Nephron (organoid): ENCODE results near the gene MAP3K6.
A peak's percentile ranks its signal among the peaks of the same experiment; 100 is the strongest.

Source experiments
- H3K27ac Mint-ChIP-seq, 3 experiments: 2 replicates each; pipeline ENCODE4 v1.8.0; 2020; ENCODE audit warnings: mixed read lengths in 3 of 3, mild to moderate bottlenecking in 2 of 3, moderate library complexity in 1 of 3
- H3K27me3 Mint-ChIP-seq: 2 replicates; pipeline ENCODE4 v1.8.0; 2021; ENCODE audit warnings: low read depth, mild to moderate bottlenecking, moderate library complexity, mixed read lengths
- H3K36me3 Mint-ChIP-seq: 2 replicates; pipeline ENCODE4 v1.8.0; 2020; ENCODE audit warnings: low read depth, mixed read lengths
- H3K4me1 Mint-ChIP-seq: 2 replicates; pipeline ENCODE4 v1.8.0; 2020; ENCODE audit warnings: mixed read lengths
- H3K4me3 Mint-ChIP-seq, 3 experiments: 2 replicates each; pipeline ENCODE4 v1.8.0; 2020; ENCODE audit warnings: mild to moderate bottlenecking in 3 of 3, mixed read lengths in 3 of 3, moderate library complexity in 2 of 3
- H3K9me3 Mint-ChIP-seq: 2 replicates; pipeline ENCODE4 v1.8.0; 2020; ENCODE audit warnings: mixed read lengths
- TF ChIP-seq, protein P1 (sequence below), 3 experiments: fragments of 200-600 bp; sonication (generic); IDR thresholded peaks; one replicate each; pipeline ENCODE4 v1.5.0; 2021; ENCODE audit warnings: antibody characterized with exemption in 3 of 3; ENCODE audit not compliant: unreplicated experiment in 3 of 3

MAP3K6 gene

DNA sequence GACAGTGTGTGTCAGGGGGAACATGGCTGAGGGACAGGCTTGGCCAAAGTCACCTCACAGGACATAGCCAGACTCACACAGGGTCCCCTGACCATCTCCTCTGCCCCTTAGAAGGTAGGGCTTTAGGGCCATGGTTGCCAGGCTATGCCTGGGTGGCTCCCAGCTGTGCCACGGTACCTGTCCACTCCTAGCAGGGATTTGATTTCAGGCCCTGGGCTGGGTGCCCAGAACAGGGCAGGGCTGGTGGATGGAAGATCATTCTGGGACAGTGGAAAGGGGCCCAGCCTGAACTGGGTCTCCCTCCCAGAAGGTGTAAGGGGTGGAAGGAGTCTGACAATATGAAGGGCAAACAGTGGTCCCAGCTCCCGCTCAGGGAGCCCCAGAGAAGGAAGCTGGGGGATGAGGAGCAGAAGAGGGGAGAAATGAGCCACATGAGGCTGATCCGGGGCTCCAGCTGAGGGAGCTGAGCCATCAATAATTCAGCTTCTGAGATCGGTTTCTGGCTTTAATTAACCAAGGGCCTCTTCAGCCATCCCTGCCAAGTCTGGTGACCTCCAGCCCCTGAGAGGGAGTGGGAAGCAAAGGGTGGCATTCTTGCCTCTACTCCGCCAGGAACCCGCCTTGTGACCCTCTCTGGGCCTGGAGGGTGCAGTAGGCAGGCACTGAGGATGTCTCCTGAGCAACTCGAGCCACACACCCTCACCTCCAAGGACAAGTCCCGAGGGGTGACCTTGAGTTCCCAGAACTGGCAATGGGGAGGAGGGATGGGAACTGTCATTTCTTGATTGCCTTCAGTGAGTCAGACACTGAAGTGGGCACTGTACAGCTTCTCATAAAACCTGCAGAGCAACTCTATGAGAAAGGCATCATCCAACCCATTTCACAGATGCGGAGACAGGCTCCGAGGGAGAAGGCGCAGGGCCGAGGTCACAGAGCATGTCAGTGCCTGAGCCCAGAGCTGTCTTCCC, 14.3 kb upstream of the MAP3K6 start:
- Mint-ChIP-seq H3K36me3 (no peaks in the 10 kb centered on the region), H3K27me3 (peaks cover 30% of the 10 kb centered on the region), H3K4me3 (peak overlapping the region in 2 of 3 experiments; percentile 3 to 42), H3K9me3 (no peaks in the 10 kb centered on the region), H3K4me1 (peaks cover 16% of the 10 kb centered on the region), H3K27ac (peak overlapping the region in 2 of 3 experiments; percentile 53 to 63)
- TF ChIP-seq, protein P1, sequence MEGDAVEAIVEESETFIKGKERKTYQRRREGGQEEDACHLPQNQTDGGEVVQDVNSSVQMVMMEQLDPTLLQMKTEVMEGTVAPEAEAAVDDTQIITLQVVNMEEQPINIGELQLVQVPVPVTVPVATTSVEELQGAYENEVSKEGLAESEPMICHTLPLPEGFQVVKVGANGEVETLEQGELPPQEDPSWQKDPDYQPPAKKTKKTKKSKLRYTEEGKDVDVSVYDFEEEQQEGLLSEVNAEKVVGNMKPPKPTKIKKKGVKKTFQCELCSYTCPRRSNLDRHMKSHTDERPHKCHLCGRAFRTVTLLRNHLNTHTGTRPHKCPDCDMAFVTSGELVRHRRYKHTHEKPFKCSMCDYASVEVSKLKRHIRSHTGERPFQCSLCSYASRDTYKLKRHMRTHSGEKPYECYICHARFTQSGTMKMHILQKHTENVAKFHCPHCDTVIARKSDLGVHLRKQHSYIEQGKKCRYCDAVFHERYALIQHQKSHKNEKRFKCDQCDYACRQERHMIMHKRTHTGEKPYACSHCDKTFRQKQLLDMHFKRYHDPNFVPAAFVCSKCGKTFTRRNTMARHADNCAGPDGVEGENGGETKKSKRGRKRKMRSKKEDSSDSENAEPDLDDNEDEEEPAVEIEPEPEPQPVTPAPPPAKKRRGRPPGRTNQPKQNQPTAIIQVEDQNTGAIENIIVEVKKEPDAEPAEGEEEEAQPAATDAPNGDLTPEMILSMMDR (IDR thresholded peaks at IDR 0.05; ENCODE audit: unreplicated experiment in 3 of 3), result no peak

DNA sequence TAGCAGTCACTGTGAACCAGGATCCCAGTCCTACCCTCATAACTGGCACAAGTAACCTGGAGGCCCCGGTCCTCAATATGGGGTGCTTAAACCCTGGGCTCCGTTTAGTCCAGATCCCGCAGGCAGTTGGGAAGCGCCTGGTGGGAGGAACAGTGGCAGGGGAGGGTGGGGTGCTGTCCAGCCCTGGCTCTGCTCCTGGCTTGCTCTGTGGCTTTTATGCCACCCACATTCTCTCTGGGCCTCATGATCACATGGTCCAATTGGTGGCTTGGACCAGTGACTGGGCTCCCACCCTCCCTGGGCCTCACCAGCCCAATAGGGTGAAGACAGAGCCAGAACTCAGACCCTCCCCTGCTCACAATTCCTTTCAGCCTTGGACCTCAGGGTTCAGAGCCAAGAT, 13.5 kb upstream of the MAP3K6 start:
- no peaks in the 10 kb centered on the region for H3K36me3 Mint-ChIP-seq
- peaks cover 29% of the 10 kb centered on the region for H3K27me3 Mint-ChIP-seq

DNA sequence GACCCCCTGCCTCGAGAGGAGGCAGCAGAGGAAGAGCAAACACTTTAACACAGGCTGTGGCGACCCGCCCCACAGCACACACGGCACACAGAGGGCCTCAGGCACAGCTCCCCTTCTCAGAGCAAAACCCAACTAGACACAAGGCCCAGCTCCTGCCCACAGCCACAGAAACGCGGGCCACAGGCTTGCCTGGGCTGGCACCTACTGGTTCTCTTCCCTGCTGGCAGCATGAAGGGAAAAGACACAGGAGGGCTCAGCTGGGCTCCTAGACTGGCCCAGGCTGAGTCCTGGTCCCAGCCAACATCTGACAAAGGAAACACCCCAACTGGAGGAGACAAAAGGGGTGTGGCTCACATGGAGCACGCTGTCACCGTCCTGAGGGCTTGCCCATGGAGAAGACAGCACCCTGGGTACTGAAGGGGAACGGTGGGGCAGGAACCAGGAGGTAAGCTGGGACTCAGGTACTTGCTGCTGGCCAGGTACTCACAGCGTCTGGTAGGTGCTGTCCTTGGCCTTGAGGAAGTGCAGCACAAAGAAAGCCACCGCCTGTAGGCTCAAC, 12.9 kb upstream of the MAP3K6 start:
- peaks cover 16% of the 10 kb centered on the region for H3K4me1 Mint-ChIP-seq
- H3K27ac Mint-ChIP-seq, result no peak overlapping the region
- TF ChIP-seq, protein P1 (IDR thresholded peaks at IDR 0.05; ENCODE audit: unreplicated experiment in 3 of 3), result no peak
- H3K27me3 Mint-ChIP-seq, result peaks cover 29% of the 10 kb centered on the region
- no peak overlapping the region for H3K4me3 Mint-ChIP-seq
- no peaks in the 10 kb centered on the region for H3K36me3 Mint-ChIP-seq
- no peaks in the 10 kb centered on the region for H3K9me3 Mint-ChIP-seq

More for the DNA sequence above, 13.5 kb upstream of the MAP3K6 start:
- TF ChIP-seq, protein P1 (IDR thresholded peaks at IDR 0.05; ENCODE audit: unreplicated experiment in 3 of 3), result no peak
- no peaks in the 10 kb centered on the region for H3K9me3 Mint-ChIP-seq
- peaks cover 16% of the 10 kb centered on the region for H3K4me1 Mint-ChIP-seq
- no peak overlapping the region for H3K4me3 Mint-ChIP-seq
- peak overlapping the region in 1 of 3 experiments; percentile 63 for H3K27ac Mint-ChIP-seq

DNA sequence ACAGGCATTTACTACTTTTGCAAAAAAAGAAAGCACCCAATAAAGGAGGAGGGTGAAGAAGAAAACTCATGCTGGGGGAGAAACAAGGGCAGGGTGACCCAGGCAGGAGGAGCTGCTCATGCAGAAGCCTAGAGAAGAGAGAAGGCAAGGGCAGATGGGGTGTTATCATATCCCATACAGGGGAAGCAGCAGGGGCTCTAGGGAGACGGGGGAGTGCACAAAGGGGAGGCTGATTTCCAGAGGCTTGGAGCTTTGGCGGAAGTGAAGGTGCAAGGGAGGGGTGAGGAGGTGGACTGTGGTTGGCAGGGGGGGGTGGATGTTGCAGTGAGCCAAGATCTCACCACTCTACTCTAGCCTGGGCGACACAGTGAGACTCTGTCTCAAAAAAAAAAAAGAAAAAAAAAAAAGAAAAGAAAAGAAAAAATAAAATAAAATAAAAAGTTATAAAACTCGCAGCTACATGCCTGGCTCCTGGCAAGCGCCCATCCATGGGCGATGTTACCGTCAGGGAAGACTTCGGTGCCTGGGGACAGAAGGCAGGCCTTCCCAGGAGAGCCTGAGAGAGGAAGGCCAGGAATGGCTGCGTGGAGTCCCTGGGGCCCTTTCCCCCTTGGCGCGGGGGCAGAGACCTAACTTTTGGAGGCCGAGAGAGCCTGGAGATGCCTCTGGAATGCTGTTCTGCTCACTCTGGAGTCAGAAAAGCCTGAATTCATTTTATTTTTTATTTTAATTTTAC, 11.2 kb upstream of the MAP3K6 start:
- H3K36me3 Mint-ChIP-seq, result no peaks in the 10 kb centered on the region
- no peaks in the 10 kb centered on the region for H3K9me3 Mint-ChIP-seq
- peaks cover 16% of the 10 kb centered on the region for H3K4me1 Mint-ChIP-seq
- peak overlapping the region in 2 of 3 experiments; percentile 3 to 31 for H3K27ac Mint-ChIP-seq
- peaks cover 29% of the 10 kb centered on the region for H3K27me3 Mint-ChIP-seq
- TF ChIP-seq, protein P1 (IDR thresholded peaks at IDR 0.05; ENCODE audit: unreplicated experiment in 3 of 3), result no peak
- no peak overlapping the region for H3K4me3 Mint-ChIP-seq

DNA sequence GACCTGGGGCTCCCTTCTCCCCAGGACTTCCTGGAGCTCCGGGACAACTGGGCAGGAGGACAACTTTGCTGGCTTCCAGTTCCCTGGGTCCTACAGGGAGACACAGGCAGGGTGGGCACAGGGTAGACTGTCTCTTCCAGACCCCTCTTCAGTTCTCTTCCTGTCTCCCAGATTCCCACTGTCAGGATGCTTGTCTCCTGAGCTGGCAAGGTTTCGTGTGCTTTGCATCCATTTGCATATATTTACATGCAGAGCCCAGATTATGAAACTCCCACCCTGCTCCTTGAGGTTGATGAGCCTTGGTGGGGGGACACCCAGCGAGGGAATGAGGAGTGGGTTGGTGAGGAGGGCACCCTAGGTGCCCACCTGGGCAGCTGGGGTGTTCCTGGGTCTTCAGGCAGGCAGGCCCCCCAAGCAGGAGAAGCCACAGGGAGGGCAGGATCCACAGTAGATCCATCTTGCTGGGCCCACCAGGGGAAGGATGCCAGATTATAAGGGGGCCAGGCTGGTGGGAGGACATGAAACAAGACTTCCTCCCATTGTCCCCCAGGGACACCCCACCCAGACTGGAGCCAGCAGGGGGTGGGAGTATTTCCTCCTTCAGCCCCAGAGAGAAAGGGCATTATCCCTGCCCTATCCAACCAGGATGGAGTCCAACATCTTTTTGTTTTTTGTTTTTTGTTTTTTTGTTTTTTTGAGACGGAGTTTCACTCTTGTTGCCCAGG, 7.8 kb upstream of the MAP3K6 start, which contains the start of gene FCN3:
Gene FCN3, minus strand, starts transcription at position 463 of the 725 bp plus-strand sequence. Its CDS starts 6 bp downstream, at position 457.
- TF ChIP-seq, protein P1 (IDR thresholded peaks at IDR 0.05; ENCODE audit: unreplicated experiment in 3 of 3), result no peak
- Mint-ChIP-seq H3K36me3 (no peaks in the 10 kb centered on the region), H3K4me1 (peaks cover 5% of the 10 kb centered on the region), H3K4me3 (no peak within 1 kb of the TSS), H3K9me3 (no peaks in the 10 kb centered on the region), H3K27me3 (peaks cover 11% of the 10 kb centered on the region), H3K27ac (no peak within 1 kb of the TSS)
